KOPT-K1 (cell line): Measurements from ENCODE around the gene NAA50.

Source experiments
- H3K27ac ChIP-seq: fragments of 200-600 bp; sonication (generic); 2 replicates; pipeline ENCODE4 v1.5.1; 2016; ENCODE audit warnings: antibody characterized with exemption, mild to moderate bottlenecking, low read depth, low read length; ENCODE audit not compliant: poor library complexity, severe bottlenecking
- H3K36me3 ChIP-seq: fragments of 200-600 bp; sonication (generic); 2 replicates; pipeline ENCODE4 v1.5.1; 2017; ENCODE audit warnings: antibody characterized with exemption, mild to moderate bottlenecking, low read length, moderate library complexity; ENCODE audit not compliant: insufficient read depth
- H3K9me3 ChIP-seq: fragments of 200-600 bp; sonication (generic); 2 replicates; pipeline ENCODE4 v1.5.1; 2017; ENCODE audit warnings: antibody characterized with exemption, low read length, mild to moderate bottlenecking; ENCODE audit not compliant: insufficient read depth, poor library complexity, severe bottlenecking

NAA50 gene

GRCh38 chr3:113751141-113751540 is 5.1 kb upstream of the NAA50 start:
- Histone ChIP-seq H3K36me3 (no peaks in the 10 kb centered on the region), H3K9me3 (no peaks in the 10 kb centered on the region), H3K27ac (no peak overlapping the region)

GRCh38 chr3:113747283-113748046 is 1.4 kb upstream of the NAA50 start:
- H3K27ac ChIP-seq = peak overlapping the region; percentile 96
- no peaks in the 10 kb centered on the region for H3K9me3 ChIP-seq
- H3K36me3 ChIP-seq = peaks cover 20% of the 10 kb centered on the region

- Histone ChIP-seq H3K27ac (peak within 1 kb of the TSS; percentile 96), H3K9me3 (no peaks in the 10 kb centered on the region), H3K36me3 (peaks cover 25% of the 10 kb centered on the region)
Observed at GRCh38 chr3:113746548-113747282, 666 bp upstream of the NAA50 start, which contains the start of gene ATP6V1A. Gene ATP6V1A (plus strand): TSS chr3:113747035. CDS start chr3:113778754, 31,719 bp downstream.

- H3K9me3 ChIP-seq = no peaks in the 10 kb centered on the region
- H3K27ac ChIP-seq = peak overlapping the region; percentile 96
- H3K36me3 ChIP-seq = peaks cover 41% of the 10 kb centered on the region
Observed at GRCh38 chr3:113744941-113745755, 901 bp downstream of the NAA50 start.

GRCh38 chr3:113743006-113743630 is 2.9 kb downstream of the NAA50 start:
- no peaks in the 10 kb centered on the region for H3K9me3 ChIP-seq
- H3K27ac ChIP-seq = no peak overlapping the region

GRCh38 chr3:113741620-113742019 is 4.4 kb downstream of the NAA50 start:
- Histone ChIP-seq H3K36me3 (peaks cover 48% of the 10 kb centered on the region), H3K27ac (no peak overlapping the region), H3K9me3 (no peaks in the 10 kb centered on the region)

More at GRCh38 chr3:113743006-113743630, 2.9 kb downstream of the NAA50 start:
- peaks cover 48% of the 10 kb centered on the region for H3K36me3 ChIP-seq

GRCh38 chr3:113741086-113741485 is 5.0 kb downstream of the NAA50 start:
- H3K27ac ChIP-seq = no peak overlapping the region
- no peaks in the 10 kb centered on the region for H3K9me3 ChIP-seq
- H3K36me3 ChIP-seq = peaks cover 50% of the 10 kb centered on the region

GRCh38 chr3:113736548-113737089 is 9.4 kb downstream of the NAA50 start:
- H3K36me3 ChIP-seq = peaks cover 51% of the 10 kb centered on the region
- peak overlapping the region; percentile 9 for H3K27ac ChIP-seq

GRCh38 chr3:113731694-113732093 is 14.4 kb downstream of the NAA50 start:
- Histone ChIP-seq H3K27ac (no peak overlapping the region), H3K36me3 (peaks cover 75% of the 10 kb centered on the region), H3K9me3 (no peaks in the 10 kb centered on the region)

More at GRCh38 chr3:113736548-113737089, 9.4 kb downstream of the NAA50 start:
- H3K9me3 ChIP-seq = no peaks in the 10 kb centered on the region

GRCh38 chr3:113730550-113730949 is 15.5 kb downstream of the NAA50 start:
- no peaks in the 10 kb centered on the region for H3K9me3 ChIP-seq
- H3K27ac ChIP-seq = no peak overlapping the region
- peaks cover 77% of the 10 kb centered on the region for H3K36me3 ChIP-seq

GRCh38 chr3:113728661-113729060 is 17.4 kb downstream of the NAA50 start:
- H3K27ac ChIP-seq = no peak overlapping the region
- peaks cover 94% of the 10 kb centered on the region for H3K36me3 ChIP-seq
- H3K9me3 ChIP-seq = no peaks in the 10 kb centered on the region

- H3K36me3 ChIP-seq = peaks cover 97% of the 10 kb centered on the region
- no peaks in the 10 kb centered on the region for H3K9me3 ChIP-seq
- H3K27ac ChIP-seq = no peak overlapping the region
Observed at GRCh38 chr3:113721636-113722035, 24.4 kb downstream of the NAA50 start.

GRCh38 chr3:113719758-113720157 is 26.3 kb downstream of the NAA50 start:
- H3K36me3 ChIP-seq = peaks cover 99% of the 10 kb centered on the region

GRCh38 chr3:113719294-113719693 is 26.8 kb downstream of the NAA50 start:
- Histone ChIP-seq H3K36me3 (peaks cover 96% of the 10 kb centered on the region), H3K27ac (no peak overlapping the region), H3K9me3 (no peaks in the 10 kb centered on the region)

More at GRCh38 chr3:113719758-113720157, 26.3 kb downstream of the NAA50 start:
- H3K27ac ChIP-seq = no peak overlapping the region
- no peaks in the 10 kb centered on the region for H3K9me3 ChIP-seq
